Activated T-helper 9 cell treated with anti-CD3 and anti-CD28 coated beads, Interleukin-2, amount 50 U/mL, for 16 hours (primary cell): ENCODE data around the gene QSER1.
"Not testable (repeated sequence)": the region's sequence is repeated elsewhere in the genome, so short reads cannot be mapped to it uniquely, and the experiment has no call there.

Experiments
- DNase-seq: peaks from one replicate; pipeline ENCODE4 v3.0.0-alpha.2; 2020; ENCODE audit warnings: low read depth

The QSER1 gene

GRCh38 chr11:32892355-32893092, at the start of gene QSER1:
QSER1 (plus strand) TSS chr11:32892811; CDS start chr11:32893126, 315 bp downstream.
- peak; percentile 62 for DNase-seq

- no peak for DNase-seq
These were observed 49.1 kb upstream of the QSER1 start for GRCh38 chr11:32843544-32843943.

GRCh38 chr11:32847511-32847910, 45.1 kb upstream of the QSER1 start:
- DNase-seq, result no peak

GRCh38 chr11:32849761-32850160, 42.9 kb upstream of the QSER1 start:
- no peak for DNase-seq

- no peak for DNase-seq
These were observed 41.4 kb upstream of the QSER1 start for GRCh38 chr11:32851251-32851650.

- DNase-seq, result no peak
These were observed 40.4 kb upstream of the QSER1 start for GRCh38 chr11:32852207-32852606.

- no peak for DNase-seq
These were observed 37.0 kb upstream of the QSER1 start for GRCh38 chr11:32855601-32856000.

GRCh38 chr11:32858731-32859130, 33.9 kb upstream of the QSER1 start:
- DNase-seq, result no peak

- no peak for DNase-seq
These were observed 30.6 kb upstream of the QSER1 start for GRCh38 chr11:32861850-32862577.

GRCh38 chr11:32864555-32864954, 28.1 kb upstream of the QSER1 start:
- no peak for DNase-seq

GRCh38 chr11:32868752-32869151, 23.9 kb upstream of the QSER1 start:
- DNase-seq, result not testable (repeated sequence)

GRCh38 chr11:32870676-32871075, 21.9 kb upstream of the QSER1 start:
- no peak for DNase-seq

- DNase-seq, result no peak
These were observed 18.5 kb upstream of the QSER1 start for GRCh38 chr11:32874132-32874531.

GRCh38 chr11:32881286-32881685, 11.3 kb upstream of the QSER1 start:
- DNase-seq, result no peak

- DNase-seq, result no peak
These were observed 9.2 kb upstream of the QSER1 start for GRCh38 chr11:32883421-32883820.

GRCh38 chr11:32884023-32884422, 8.6 kb upstream of the QSER1 start:
- no peak for DNase-seq

GRCh38 chr11:32884770-32885384, 7.7 kb upstream of the QSER1 start:
- no peak for DNase-seq

GRCh38 chr11:32885556-32885955, 7.1 kb upstream of the QSER1 start:
- DNase-seq, result no peak

- DNase-seq, result no peak
These were observed 6.4 kb upstream of the QSER1 start for GRCh38 chr11:32886180-32886579.

GRCh38 chr11:32887707-32888383, 4.8 kb upstream of the QSER1 start:
- DNase-seq, result not testable (repeated sequence)

GRCh38 chr11:32888384-32888710, 4.3 kb upstream of the QSER1 start:
- DNase-seq, result not testable (repeated sequence)

- no peak for DNase-seq
These were observed 3.8 kb upstream of the QSER1 start for GRCh38 chr11:32888805-32889204.
